Activated B cell treated with CpG ODN at 0.5 μM for 24 hours (primary cell): ENCODE data around the gene GCSAM. TPM values are rescaled to one million over a fixed set of nuclear protein-coding genes. Genes with fewer than 3 reads are reported as not detected.

ENCODE experiments used
- ATAC-seq: fragments of 200-7000 bp; cut with Tn5 transposase; one replicate; pipeline ENCODE4 v1.10.0; 2021; ENCODE audit warnings: low read depth, mild to moderate bottlenecking, moderate library complexity
- CTCF ChIA-PET: fragments of 350-600 bp; sonication (Branson Sonifier 250); formaldehyde crosslinking; loops from one replicate; lab custom pipeline; 2021; ENCODE audit warnings: antibody characterized with exemption; lab: Charles Lee
- POLR2A ChIA-PET: fragments of 350-600 bp; sonication (Branson Sonifier 250); formaldehyde crosslinking; loops from one replicate; lab custom pipeline; 2021; ENCODE audit warnings: antibody characterized with exemption; lab: Charles Lee
- DNase-seq: peaks from one replicate; pipeline ENCODE4 v3.0.0; 2022
- H3K27ac Mint-ChIP-seq: one replicate; pipeline ENCODE4 v1.8.0; 2020; ENCODE audit warnings: mixed read lengths
- H3K27me3 Mint-ChIP-seq: one replicate; pipeline ENCODE4 v1.8.0; 2021; ENCODE audit warnings: mixed read lengths
- H3K36me3 Mint-ChIP-seq: one replicate; pipeline ENCODE4 v1.8.0; 2021; ENCODE audit warnings: low read depth, mixed read lengths
- H3K4me1 Mint-ChIP-seq: one replicate; pipeline ENCODE4 v1.8.0; 2021; ENCODE audit warnings: mixed read lengths
- H3K4me3 Mint-ChIP-seq: one replicate; pipeline ENCODE4 v1.8.0; 2020; ENCODE audit warnings: mild to moderate bottlenecking, mixed read lengths
- H3K9me3 Mint-ChIP-seq: one replicate; pipeline ENCODE4 v1.8.0; 2020; ENCODE audit warnings: mixed read lengths
- CTCF ChIP-seq: fragments of 200-600 bp; IDR thresholded peaks from one replicate; pipeline ENCODE4 v1.8.0; 2022; ENCODE audit warnings: antibody characterized with exemption, mild to moderate bottlenecking
- intact Hi-C: fragments of 100-400 bp; cut with micrococcal nuclease; formaldehyde crosslinking; loops from one replicate; pipeline ENCODE4 v1.15.1; 2024
- total RNA-seq: library from RNA; stranded (reverse); gene quantifications from 2 replicates; pipeline ENCODE4 v1.2.3, GENCODE V29; 2022

GCSAM gene
- total RNA-seq, 1 donor from 2014 or later = 17.3 TPM

GRCh38 chr3:112128843-112129727 is 4.0 kb downstream of the GCSAM start:
- DNase-seq = peak; percentile 39
- H3K4me3 Mint-ChIP-seq = peak overlapping the region; percentile 6
- POLR2A ChIA-PET = interaction anchor here (0.5 to 3.9 kb wide), 5 partner anchors 8 to 1335 kb away, joined by 3 to 30 read pairs (median 5); no protein-coding TSS in a partner anchor
- H3K9me3 Mint-ChIP-seq = no peaks in the 10 kb centered on the region
- peak overlapping the region; percentile 82 for H3K27ac Mint-ChIP-seq
- ATAC-seq = peak; percentile 73
- intact Hi-C loops = loop anchor here (1.0 to 2.0 kb wide), 4 partner anchors 9 to 433 kb away; partner anchors contain the start of genes BTLA and SLC35A5
- peaks cover 91% of the 10 kb centered on the region for H3K4me1 Mint-ChIP-seq
- H3K27me3 Mint-ChIP-seq = no peaks in the 10 kb centered on the region
- CTCF ChIA-PET = interaction anchor here (0.6 to 2.7 kb wide), 3 partner anchors 8 to 204 kb away, joined by 3 to 11 read pairs (median 10); partner anchors contain the start of gene CD200
- peaks cover 29% of the 10 kb centered on the region for H3K36me3 Mint-ChIP-seq
- no peak for TF ChIP-seq CTCF

DNA sequence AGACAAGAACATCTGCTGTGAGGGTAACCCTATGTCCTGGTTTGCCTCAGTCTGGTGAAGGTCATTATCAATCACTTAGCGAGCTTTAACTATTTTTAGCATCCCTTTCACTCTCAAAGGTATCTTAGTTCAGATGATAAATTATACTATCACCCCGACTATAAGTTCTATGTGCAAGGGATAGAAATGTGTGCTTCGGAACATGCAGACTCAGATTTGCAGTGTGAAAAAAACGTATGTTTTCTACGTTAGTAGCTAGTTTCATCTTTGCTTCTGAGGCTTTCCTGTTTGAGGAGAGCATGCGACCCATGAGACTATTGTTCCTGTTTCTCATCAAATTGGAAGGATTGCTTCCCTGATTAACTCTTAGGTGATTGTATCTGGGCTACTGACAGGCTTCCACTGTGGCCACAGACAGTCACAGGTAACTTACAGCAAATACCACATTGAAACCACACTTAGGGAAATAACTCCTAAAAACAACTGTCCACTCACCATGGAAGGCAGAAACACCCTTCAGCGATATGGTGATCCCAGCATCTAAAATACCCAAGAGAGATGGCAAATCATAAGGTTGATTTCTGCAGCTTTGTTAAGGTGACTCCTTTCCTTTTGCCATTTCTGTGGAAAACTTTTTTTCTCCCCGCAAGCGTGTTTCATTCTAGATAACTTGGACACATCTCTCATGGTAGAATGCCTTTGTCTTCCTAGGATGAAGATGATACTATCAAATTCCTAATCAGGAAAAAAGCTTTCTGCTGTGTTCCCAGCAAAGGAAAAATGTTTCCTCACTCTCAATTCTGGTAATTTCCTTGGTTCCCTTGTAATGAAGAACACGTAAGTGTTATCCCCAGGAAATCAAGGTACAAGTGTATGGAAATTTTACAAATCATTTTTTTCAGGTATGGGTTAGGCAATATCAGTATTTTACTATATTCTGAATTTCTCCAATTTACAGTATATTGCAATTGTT is 5.2 kb downstream of the GCSAM start:
- peaks cover 38% of the 10 kb centered on the region for H3K36me3 Mint-ChIP-seq
- CTCF ChIA-PET = interaction anchor here (1.2 to 2.7 kb wide), 3 partner anchors 9 to 166 kb away, joined by 3 to 11 read pairs (median 10); no protein-coding TSS in a partner anchor
- intact Hi-C loops = loop anchor here (2.0 kb wide), 1 partner anchor 371 kb away; the partner anchor contains the start of gene BTLA

GRCh38 chr3:112126511-112126911 is 6.5 kb downstream of the GCSAM start:
- H3K27ac Mint-ChIP-seq = peak overlapping the region; percentile 82
- no peak for DNase-seq
- H3K36me3 Mint-ChIP-seq = peaks cover 42% of the 10 kb centered on the region
- POLR2A ChIA-PET = interaction anchor here (3.9 kb wide), 1 partner anchor 9 kb away, joined by 27 read pairs; no protein-coding TSS in a partner anchor
- ATAC-seq = no peak
- H3K9me3 Mint-ChIP-seq = no peaks in the 10 kb centered on the region
- H3K4me3 Mint-ChIP-seq = peak overlapping the region; percentile 24
- no peak for TF ChIP-seq CTCF
- peaks cover 93% of the 10 kb centered on the region for H3K4me1 Mint-ChIP-seq
- CTCF ChIA-PET = interaction anchor here (2.5 kb wide), 1 partner anchor 10 kb away, joined by 10 read pairs; no protein-coding TSS in a partner anchor
- intact Hi-C loops = no loop called here
- H3K27me3 Mint-ChIP-seq = no peaks in the 10 kb centered on the region

More for the DNA sequence above, 5.2 kb downstream of the GCSAM start:
- Mint-ChIP-seq H3K4me1 (peaks cover 90% of the 10 kb centered on the region), H3K9me3 (no peaks in the 10 kb centered on the region), H3K4me3 (peak overlapping the region; percentile 44), H3K27me3 (no peaks in the 10 kb centered on the region), H3K27ac (peak overlapping the region; percentile 82)
- DNase-seq (no peak), ATAC-seq (peak; percentile 4)
- TF ChIP-seq CTCF = no peak
- POLR2A ChIA-PET = interaction anchor here (1.0 to 3.9 kb wide), 3 partner anchors 10 to 171 kb away, joined by 3 to 30 read pairs (median 27); no protein-coding TSS in a partner anchor

DNA sequence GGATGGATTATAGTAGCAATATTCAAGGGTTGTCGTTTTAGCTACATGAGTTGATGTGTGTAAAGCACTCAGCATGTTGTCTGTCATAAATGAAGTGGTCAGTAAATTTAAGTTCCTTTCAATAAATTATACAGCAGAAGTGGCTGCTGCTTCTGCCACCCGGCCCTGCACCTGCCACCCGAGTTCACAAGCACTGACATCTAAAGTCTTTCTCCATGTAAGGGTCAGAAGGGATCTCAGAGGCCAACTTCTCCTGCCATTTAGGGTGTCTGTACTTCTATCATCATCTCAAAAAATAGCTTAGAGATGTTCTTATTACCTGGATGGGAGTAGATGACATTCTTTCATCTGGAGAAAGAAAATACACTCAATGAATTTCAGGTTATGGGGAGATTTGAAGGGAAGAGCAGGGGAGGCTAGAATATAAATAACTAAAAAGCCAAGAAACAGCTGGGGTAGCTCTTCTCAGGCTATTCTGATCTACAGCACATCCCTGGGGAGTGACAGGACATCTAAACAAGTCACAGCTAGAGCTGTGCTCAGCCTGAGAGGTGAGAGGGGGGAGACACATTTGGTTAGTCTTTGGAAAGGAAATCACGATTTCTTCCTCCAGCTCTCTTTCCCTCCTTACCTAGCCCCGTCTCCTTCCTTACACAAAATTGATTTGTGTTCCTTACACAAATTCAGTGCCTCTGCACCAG is 8.0 kb downstream of the GCSAM start:
- ChIA-PET CTCF (interaction anchor here (0.7 to 1.5 kb wide), 4 partner anchors 12 to 168 kb away, joined by 3 to 7 read pairs (median 3); no protein-coding TSS in a partner anchor), POLR2A (interaction anchor here (0.9 kb wide), 1 partner anchor 10 kb away, joined by 5 read pairs; no protein-coding TSS in a partner anchor)
- peaks cover 95% of the 10 kb centered on the region for H3K4me1 Mint-ChIP-seq
- DNase-seq = no peak
- H3K27me3 Mint-ChIP-seq = no peaks in the 10 kb centered on the region
- TF ChIP-seq CTCF = no peak
- peak overlapping the region; percentile 69 for H3K27ac Mint-ChIP-seq
- H3K4me3 Mint-ChIP-seq = peak overlapping the region; percentile 5
- H3K36me3 Mint-ChIP-seq = peaks cover 42% of the 10 kb centered on the region
- ATAC-seq = no peak
- H3K9me3 Mint-ChIP-seq = no peaks in the 10 kb centered on the region
- intact Hi-C loops = no loop called here
